HEK293 (cell line): ENCODE data around the gene OXCT2.

Experiments used
- CTCF ChIA-PET: fragments of 350-600 bp; formaldehyde crosslinking; extraction: SDS; loops from one replicate; lab custom pipeline; 2021; ENCODE audit warnings: antibody characterized with exemption; lab: Yijun Ruan, JAX
- POLR2A ChIA-PET: fragments of 300-600 bp; formaldehyde crosslinking; extraction: SDS; loops from one replicate; lab custom pipeline; 2020; ENCODE audit warnings: antibody characterized with exemption, inconsistent platforms; lab: Yijun Ruan, JAX
- H3K27ac ChIP-seq: fragments of 200-500 bp; sonication (Bioruptor generic); 2 replicates; pipeline ENCODE4 v1.5.1; 2014; ENCODE audit warnings: low read depth, low read length, control low read depth, inconsistent platforms; ENCODE audit errors: extremely low read depth
- H3K36me3 ChIP-seq, 2 experiments: fragments of 200-500 bp in 1 of 2; sonication (Bioruptor generic) in 1 of 2; 1 replicate in 1 of 2; 2 replicates in 1 of 2; pipeline ENCODE4 v1.5.1; 2014 to 2017; ENCODE audit warnings: inconsistent platforms in 2 of 2, low read length in 2 of 2; ENCODE audit not compliant: control insufficient read depth in 2 of 2, insufficient read depth in 1 of 2
- H3K4me1 ChIP-seq: fragments of 200-500 bp; sonication (Bioruptor generic); 2 replicates; pipeline ENCODE4 v1.5.1; 2014; ENCODE audit warnings: mild to moderate bottlenecking, low read length, inconsistent platforms; ENCODE audit not compliant: control insufficient read depth, insufficient read depth
- H3K4me3 ChIP-seq: 2 replicates; pipeline ENCODE4 v1.5.1; 2011; ENCODE audit warnings: low read depth, mild to moderate bottlenecking, control low read depth, low read length, moderate library complexity
- H3K9me3 ChIP-seq: fragments of 200-500 bp; sonication (Bioruptor generic); 2 replicates; pipeline ENCODE4 v1.5.1; 2014; ENCODE audit warnings: low read depth, low read length, inconsistent platforms; ENCODE audit not compliant: control insufficient read depth, insufficient read depth
- KLF9 ChIP-seq: fragments of 450-650 bp; formaldehyde crosslinking; IDR thresholded peaks from 2 replicates; pipeline ENCODE4 v1.5.1; 2016; ENCODE audit warnings: missing biosample characterization, missing genetic modification characterization, low read depth
- ZBTB17 ChIP-seq: fragments of 450-650 bp; formaldehyde crosslinking; IDR thresholded peaks from 2 replicates; pipeline ENCODE4 v1.5.1; 2016; ENCODE audit warnings: missing biosample characterization, missing genetic modification characterization
- ZFP3 ChIP-seq: fragments of 450-650 bp; formaldehyde crosslinking; IDR thresholded peaks from 2 replicates; pipeline ENCODE4 v1.5.1; 2016; ENCODE audit warnings: low read depth, missing biosample characterization, missing genetic modification characterization
- ZNF112 ChIP-seq: fragments of 450-650 bp; formaldehyde crosslinking; IDR thresholded peaks from 2 replicates; pipeline ENCODE4 v1.5.0; 2017; ENCODE audit warnings: missing biosample characterization, missing genetic modification characterization
- ZNF391 ChIP-seq: fragments of 450-650 bp; formaldehyde crosslinking; IDR thresholded peaks from 2 replicates; pipeline ENCODE4 v1.5.1; 2016; ENCODE audit warnings: low read depth, missing biosample characterization, missing genetic modification characterization, borderline replicate concordance
- ZNF530 ChIP-seq: fragments of 450-650 bp; formaldehyde crosslinking; IDR thresholded peaks from 2 replicates; pipeline ENCODE4 v1.5.1; 2016; ENCODE audit warnings: low read depth, missing biosample characterization, missing genetic modification characterization
- ZNF548 ChIP-seq: fragments of 450-650 bp; formaldehyde crosslinking; IDR thresholded peaks from 2 replicates; pipeline ENCODE4 v1.5.1; 2016; ENCODE audit warnings: missing biosample characterization, missing genetic modification characterization
- ZNF571 ChIP-seq: fragments of 450-650 bp; formaldehyde crosslinking; IDR thresholded peaks from 2 replicates; pipeline ENCODE4 v1.5.0; 2017; ENCODE audit warnings: missing biosample characterization, missing genetic modification characterization
- TF ChIP-seq, protein P1 (sequence below): fragments of 450-650 bp; formaldehyde crosslinking; IDR thresholded peaks from 2 replicates; pipeline ENCODE4 v1.5.1; 2016; ENCODE audit warnings: missing biosample characterization, missing genetic modification characterization
- TF ChIP-seq, protein P2 (sequence below): fragments of 450-650 bp; formaldehyde crosslinking; conservative IDR thresholded peaks from 2 replicates; pipeline ENCODE4 v1.5.1; 2016; ENCODE audit warnings: low read depth, missing biosample characterization, missing genetic modification characterization
- TF ChIP-seq, protein P3 (sequence below): fragments of 450-650 bp; formaldehyde crosslinking; IDR thresholded peaks from 2 replicates; pipeline ENCODE4 v1.5.1; 2016; ENCODE audit warnings: missing biosample characterization, missing genetic modification characterization
- TF ChIP-seq, protein P4 (sequence below): fragments of 450-650 bp; formaldehyde crosslinking; IDR thresholded peaks from 2 replicates; pipeline ENCODE4 v1.5.1; 2016; ENCODE audit warnings: missing biosample characterization, missing genetic modification characterization
- TF ChIP-seq, protein P5 (sequence below): fragments of 450-650 bp; formaldehyde crosslinking; conservative IDR thresholded peaks from 2 replicates; pipeline ENCODE4 v1.5.1; 2016; ENCODE audit warnings: low read depth, missing biosample characterization, missing genetic modification characterization
- TF ChIP-seq, protein P6 (sequence below): fragments of 450-650 bp; formaldehyde crosslinking; IDR thresholded peaks from 2 replicates; pipeline ENCODE4 v1.5.1; 2017; ENCODE audit warnings: missing biosample characterization, missing genetic modification characterization

Gene OXCT2

DNA sequence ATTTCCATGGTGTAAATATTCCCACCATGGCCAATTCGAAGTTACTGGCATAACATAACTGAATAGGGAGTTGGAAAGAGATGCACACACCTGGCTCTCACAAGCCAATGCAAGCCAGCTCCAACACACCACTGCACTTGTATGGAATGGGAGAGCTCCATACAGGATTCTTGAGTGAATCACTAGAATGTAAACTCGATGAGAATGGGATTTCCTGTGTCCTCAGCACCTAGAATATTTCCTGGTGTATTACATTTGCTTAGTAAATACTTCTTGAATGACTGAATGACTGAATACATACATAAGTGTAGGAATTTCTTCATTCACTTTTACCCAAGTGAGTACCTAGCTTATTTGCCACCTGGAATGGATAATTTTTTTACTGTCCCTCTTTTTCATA is 48.7 kb downstream of the OXCT2 start:
- ChIA-PET CTCF (interaction anchor here (0.6 to 0.8 kb wide), 2 partner anchors 114 to 613 kb away, joined by 3 read pairs; no protein-coding TSS in a partner anchor), POLR2A (no interaction called here)
- H3K27ac ChIP-seq = no peak overlapping the region
- H3K4me3 ChIP-seq = no peak overlapping the region
- H3K36me3 ChIP-seq = no peaks in the 10 kb centered on the region
- H3K9me3 ChIP-seq = no peaks in the 10 kb centered on the region
- TF ChIP-seq, protein P1, sequence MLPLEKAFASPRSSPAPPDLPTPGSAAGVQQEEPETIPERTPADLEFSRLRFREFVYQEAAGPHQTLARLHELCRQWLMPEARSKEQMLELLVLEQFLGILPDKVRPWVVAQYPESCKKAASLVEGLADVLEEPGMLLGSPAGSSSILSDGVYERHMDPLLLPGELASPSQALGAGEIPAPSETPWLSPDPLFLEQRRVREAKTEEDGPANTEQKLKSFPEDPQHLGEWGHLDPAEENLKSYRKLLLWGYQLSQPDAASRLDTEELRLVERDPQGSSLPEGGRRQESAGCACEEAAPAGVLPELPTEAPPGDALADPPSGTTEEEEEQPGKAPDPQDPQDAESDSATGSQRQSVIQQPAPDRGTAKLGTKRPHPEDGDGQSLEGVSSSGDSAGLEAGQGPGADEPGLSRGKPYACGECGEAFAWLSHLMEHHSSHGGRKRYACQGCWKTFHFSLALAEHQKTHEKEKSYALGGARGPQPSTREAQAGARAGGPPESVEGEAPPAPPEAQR (tag by site-specific recombination) = no peak
- TF ChIP-seq ZNF530 (no peak), ZNF391 (no peak), KLF9 (tag by site-specific recombination) (no peak), ZNF571 (tag by site-specific recombination) (no peak), ZNF112 (peak; percentile 2; the same call in 1 of the 2 replicates)
- TF ChIP-seq, protein P2, sequence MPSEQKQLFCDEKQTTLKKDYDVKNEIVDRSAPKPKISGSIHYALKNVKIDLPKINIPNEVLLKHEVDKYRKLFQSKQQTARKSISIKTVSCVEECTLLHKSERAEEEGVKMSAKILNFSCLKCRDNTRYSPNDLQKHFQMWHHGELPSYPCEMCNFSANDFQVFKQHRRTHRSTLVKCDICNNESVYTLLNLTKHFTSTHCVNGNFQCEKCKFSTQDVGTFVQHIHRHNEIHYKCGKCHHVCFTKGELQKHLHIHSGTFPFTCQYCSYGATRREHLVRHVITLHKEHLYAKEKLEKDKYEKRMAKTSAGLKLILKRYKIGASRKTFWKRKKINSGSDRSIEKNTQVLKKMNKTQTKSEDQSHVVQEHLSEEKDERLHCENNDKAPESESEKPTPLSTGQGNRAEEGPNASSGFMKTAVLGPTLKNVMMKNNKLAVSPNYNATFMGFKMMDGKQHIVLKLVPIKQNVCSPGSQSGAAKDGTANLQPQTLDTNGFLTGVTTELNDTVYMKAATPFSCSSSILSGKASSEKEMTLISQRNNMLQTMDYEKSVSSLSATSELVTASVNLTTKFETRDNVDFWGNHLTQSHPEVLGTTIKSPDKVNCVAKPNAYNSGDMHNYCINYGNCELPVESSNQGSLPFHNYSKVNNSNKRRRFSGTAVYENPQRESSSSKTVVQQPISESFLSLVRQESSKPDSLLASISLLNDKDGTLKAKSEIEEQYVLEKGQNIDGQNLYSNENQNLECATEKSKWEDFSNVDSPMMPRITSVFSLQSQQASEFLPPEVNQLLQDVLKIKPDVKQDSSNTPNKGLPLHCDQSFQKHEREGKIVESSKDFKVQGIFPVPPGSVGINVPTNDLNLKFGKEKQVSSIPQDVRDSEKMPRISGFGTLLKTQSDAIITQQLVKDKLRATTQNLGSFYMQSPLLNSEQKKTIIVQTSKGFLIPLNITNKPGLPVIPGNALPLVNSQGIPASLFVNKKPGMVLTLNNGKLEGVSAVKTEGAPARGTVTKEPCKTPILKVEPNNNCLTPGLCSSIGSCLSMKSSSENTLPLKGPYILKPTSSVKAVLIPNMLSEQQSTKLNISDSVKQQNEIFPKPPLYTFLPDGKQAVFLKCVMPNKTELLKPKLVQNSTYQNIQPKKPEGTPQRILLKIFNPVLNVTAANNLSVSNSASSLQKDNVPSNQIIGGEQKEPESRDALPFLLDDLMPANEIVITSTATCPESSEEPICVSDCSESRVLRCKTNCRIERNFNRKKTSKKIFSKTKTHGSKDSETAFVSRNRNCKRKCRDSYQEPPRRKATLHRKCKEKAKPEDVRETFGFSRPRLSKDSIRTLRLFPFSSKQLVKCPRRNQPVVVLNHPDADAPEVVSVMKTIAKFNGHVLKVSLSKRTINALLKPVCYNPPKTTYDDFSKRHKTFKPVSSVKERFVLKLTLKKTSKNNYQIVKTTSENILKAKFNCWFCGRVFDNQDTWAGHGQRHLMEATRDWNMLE (tag by site-specific recombination) = no peak
- TF ChIP-seq, protein P3, sequence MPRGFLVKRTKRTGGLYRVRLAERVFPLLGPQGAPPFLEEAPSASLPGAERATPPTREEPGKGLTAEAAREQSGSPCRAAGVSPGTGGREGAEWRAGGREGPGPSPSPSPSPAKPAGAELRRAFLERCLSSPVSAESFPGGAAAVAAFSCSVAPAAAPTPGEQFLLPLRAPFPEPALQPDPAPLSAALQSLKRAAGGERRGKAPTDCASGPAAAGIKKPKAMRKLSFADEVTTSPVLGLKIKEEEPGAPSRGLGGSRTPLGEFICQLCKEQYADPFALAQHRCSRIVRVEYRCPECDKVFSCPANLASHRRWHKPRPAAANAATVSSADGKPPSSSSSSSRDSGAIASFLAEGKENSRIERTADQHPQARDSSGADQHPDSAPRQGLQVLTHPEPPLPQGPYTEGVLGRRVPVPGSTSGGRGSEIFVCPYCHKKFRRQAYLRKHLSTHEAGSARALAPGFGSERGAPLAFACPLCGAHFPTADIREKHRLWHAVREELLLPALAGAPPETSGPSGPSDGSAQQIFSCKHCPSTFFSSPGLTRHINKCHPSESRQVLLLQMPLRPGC (tag by site-specific recombination) = no peak
- H3K4me1 ChIP-seq = no peaks in the 10 kb centered on the region

DNA sequence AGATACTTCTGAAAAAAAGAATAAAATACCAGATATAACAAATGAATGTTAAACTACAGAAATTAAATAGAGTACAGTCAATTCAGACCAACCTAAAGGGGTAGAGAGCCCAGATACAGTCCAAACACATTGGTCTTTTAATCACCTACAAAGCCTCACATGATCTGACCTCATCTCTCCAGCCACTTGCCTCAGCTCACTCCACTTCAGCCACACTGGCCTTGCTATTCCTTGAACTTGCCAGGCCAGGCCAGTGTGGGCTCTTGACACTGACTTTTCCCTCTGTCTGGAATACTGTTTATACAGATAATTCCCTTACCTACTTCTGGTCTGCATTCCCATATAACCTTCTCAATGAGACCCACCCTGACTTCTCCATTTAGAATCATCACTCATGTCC is 49.5 kb downstream of the OXCT2 start:
- H3K4me3 ChIP-seq = no peak overlapping the region
- ChIA-PET POLR2A (no interaction called here), CTCF (interaction anchor here (2.2 to 5.8 kb wide), 2 partner anchors 19 to 116 kb away, joined by 20 to 41 read pairs; no protein-coding TSS in a partner anchor)

DNA sequence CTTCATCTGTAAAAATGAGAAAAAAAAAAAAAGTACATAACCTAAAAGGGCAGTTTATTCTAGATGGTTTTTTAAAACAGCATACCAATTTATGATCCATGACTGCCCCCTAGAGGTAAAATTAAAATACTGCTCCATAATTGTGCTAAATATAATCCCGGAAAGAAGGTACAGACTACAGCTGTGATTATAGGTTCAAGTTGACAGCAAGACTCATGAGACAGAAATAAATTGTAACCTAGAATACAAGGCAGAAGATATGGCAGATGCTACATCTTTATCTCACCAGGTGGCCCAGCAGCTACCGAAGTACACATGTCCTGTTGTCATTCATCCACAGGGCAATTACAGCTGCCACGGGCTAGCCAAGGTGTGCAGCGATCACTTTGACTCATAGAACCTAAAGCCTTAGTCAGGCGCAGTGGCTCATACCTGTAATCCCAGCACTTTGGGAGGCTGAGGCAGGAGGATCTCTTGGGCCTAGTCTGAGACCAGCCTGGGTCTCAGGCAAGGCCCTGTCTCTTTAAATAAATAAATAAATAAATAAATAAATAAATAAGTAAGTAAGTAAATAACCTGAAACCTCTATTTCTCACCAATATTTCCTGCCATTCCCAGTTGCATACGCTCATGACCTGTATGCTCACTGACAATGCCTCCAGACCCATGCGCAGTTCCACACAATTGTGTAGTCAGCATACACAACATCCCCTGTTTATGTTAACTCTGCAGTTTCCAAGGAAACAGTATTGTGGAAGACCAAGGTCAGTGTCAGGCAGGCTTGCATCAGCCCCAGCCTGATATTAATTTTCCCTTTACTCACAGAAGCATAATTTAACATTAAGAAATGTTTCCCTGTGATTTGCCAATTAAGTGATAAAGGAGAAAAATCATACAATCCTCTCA is 50.8 kb downstream of the OXCT2 start:
- H3K4me3 ChIP-seq = no peak overlapping the region
- ChIA-PET POLR2A (no interaction called here), CTCF (interaction anchor here (0.6 to 5.8 kb wide), 33 partner anchors 9 to 695 kb away, joined by 3 to 41 read pairs (median 4); partner anchors contain the start of gene NDUFS5)
- no peaks in the 10 kb centered on the region for H3K36me3 ChIP-seq
- H3K27ac ChIP-seq = no peak overlapping the region
- no peaks in the 10 kb centered on the region for H3K9me3 ChIP-seq
- H3K4me1 ChIP-seq = no peaks in the 10 kb centered on the region
- TF ChIP-seq, protein P4, sequence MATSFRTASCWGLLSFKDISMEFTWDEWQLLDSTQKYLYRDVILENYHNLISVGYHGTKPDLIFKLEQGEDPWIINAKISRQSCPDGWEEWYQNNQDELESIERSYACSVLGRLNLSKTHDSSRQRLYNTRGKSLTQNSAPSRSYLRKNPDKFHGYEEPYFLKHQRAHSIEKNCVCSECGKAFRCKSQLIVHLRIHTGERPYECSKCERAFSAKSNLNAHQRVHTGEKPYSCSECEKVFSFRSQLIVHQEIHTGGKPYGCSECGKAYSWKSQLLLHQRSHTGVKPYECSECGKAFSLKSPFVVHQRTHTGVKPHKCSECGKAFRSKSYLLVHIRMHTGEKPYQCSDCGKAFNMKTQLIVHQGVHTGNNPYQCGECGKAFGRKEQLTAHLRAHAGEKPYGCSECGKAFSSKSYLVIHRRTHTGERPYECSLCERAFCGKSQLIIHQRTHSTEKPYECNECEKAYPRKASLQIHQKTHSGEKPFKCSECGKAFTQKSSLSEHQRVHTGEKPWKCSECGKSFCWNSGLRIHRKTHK = 0 out of 2 replicates have a peak, but pooled peaks have one; percentile 13
- TF ChIP-seq, protein P5, sequence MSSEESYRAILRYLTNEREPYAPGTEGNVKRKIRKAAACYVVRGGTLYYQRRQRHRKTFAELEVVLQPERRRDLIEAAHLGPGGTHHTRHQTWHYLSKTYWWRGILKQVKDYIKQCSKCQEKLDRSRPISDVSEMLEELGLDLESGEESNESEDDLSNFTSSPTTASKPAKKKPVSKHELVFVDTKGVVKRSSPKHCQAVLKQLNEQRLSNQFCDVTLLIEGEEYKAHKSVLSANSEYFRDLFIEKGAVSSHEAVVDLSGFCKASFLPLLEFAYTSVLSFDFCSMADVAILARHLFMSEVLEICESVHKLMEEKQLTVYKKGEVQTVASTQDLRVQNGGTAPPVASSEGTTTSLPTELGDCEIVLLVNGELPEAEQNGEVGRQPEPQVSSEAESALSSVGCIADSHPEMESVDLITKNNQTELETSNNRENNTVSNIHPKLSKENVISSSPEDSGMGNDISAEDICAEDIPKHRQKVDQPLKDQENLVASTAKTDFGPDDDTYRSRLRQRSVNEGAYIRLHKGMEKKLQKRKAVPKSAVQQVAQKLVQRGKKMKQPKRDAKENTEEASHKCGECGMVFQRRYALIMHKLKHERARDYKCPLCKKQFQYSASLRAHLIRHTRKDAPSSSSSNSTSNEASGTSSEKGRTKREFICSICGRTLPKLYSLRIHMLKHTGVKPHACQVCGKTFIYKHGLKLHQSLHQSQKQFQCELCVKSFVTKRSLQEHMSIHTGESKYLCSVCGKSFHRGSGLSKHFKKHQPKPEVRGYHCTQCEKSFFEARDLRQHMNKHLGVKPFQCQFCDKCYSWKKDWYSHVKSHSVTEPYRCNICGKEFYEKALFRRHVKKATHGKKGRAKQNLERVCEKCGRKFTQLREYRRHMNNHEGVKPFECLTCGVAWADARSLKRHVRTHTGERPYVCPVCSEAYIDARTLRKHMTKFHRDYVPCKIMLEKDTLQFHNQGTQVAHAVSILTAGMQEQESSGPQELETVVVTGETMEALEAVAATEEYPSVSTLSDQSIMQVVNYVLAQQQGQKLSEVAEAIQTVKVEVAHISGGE (tag by site-specific recombination) = peak; percentile 78
- no peak; the same call in 1 of the 2 replicates for TF ChIP-seq ZNF548 (tag by site-specific recombination)
- TF ChIP-seq, protein P6, sequence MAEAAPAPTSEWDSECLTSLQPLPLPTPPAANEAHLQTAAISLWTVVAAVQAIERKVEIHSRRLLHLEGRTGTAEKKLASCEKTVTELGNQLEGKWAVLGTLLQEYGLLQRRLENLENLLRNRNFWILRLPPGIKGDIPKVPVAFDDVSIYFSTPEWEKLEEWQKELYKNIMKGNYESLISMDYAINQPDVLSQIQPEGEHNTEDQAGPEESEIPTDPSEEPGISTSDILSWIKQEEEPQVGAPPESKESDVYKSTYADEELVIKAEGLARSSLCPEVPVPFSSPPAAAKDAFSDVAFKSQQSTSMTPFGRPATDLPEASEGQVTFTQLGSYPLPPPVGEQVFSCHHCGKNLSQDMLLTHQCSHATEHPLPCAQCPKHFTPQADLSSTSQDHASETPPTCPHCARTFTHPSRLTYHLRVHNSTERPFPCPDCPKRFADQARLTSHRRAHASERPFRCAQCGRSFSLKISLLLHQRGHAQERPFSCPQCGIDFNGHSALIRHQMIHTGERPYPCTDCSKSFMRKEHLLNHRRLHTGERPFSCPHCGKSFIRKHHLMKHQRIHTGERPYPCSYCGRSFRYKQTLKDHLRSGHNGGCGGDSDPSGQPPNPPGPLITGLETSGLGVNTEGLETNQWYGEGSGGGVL (tag by site-specific recombination) = no peak

More for the DNA sequence above, 49.5 kb downstream of the OXCT2 start:
- Histone ChIP-seq H3K27ac (no peak overlapping the region), H3K36me3 (no peaks in the 10 kb centered on the region), H3K9me3 (no peaks in the 10 kb centered on the region), H3K4me1 (no peaks in the 10 kb centered on the region)
- no peak for TF ChIP-seq ZFP3
- peak; percentile 43 for TF ChIP-seq ZBTB17 (tag by site-specific recombination)
